GM12878 (cell line): Measurements from ENCODE around the gene PILRB. TPM values are rescaled to one million over a fixed set of nuclear protein-coding genes. Genes with fewer than 3 reads are reported as not detected.

ENCODE experiments used
- ATAC-seq: fragments of 200-7000 bp; cut with Tn5 transposase; 3 replicates; pipeline ENCODE4 v1.9.1; 2020; ENCODE audit warnings: mild to moderate bottlenecking, moderate library complexity
- BruUV-seq: library from RNA; stranded (reverse); fragments of 400-500 nt; replicated peaks from 2 replicates; lab custom pipeline; 2021; lab: Mats Ljungman, UMichigan
- CTCF ChIA-PET: fragments of 300-600 bp; sonication (Branson Sonifier 250); formaldehyde crosslinking; extraction: SDS; loops from one replicate; lab custom pipeline; 2021; ENCODE audit warnings: inconsistent platforms; lab: Yijun Ruan, JAX
- POLR2A ChIA-PET: fragments of 350-600 bp; formaldehyde crosslinking; extraction: SDS; loops from one replicate; lab custom pipeline; 2021; ENCODE audit warnings: inconsistent platforms; lab: Charles Lee
- RAD21 ChIA-PET: fragments of 300-600 bp; sonication (Branson Sonifier 250); formaldehyde crosslinking; loops from one replicate; lab custom pipeline; 2023; ENCODE audit warnings: antibody characterized with exemption; ENCODE audit not compliant: unreplicated experiment; lab: Charles Lee
- SMC1A ChIA-PET: fragments of 300-600 bp; sonication (Branson Sonifier 250); formaldehyde crosslinking; loops from one replicate; lab custom pipeline; 2023; ENCODE audit not compliant: unreplicated experiment, uncharacterized antibody; lab: Charles Lee
- DNase-seq: peaks from one replicate; pipeline ENCODE4 v3.0.0-alpha.2; 2011; ENCODE audit warnings: low read depth, low spot score
- FAIRE-seq: peaks from 3 replicates; lab custom pipeline; 2011; peaks lifted over from hg19 to GRCh38; lab: Jason Lieb, UNC
- H2AFZ ChIP-seq: 2 replicates; pipeline ENCODE4 v1.6.0; 2011; ENCODE audit warnings: low read depth, low read length, control low read depth; ENCODE audit not compliant: control insufficient read depth
- H3K27ac ChIP-seq: 2 replicates; pipeline ENCODE4 v1.5.1; 2011; ENCODE audit warnings: control low read depth; ENCODE audit not compliant: control insufficient read depth, insufficient read depth
- H3K27me3 ChIP-seq, 2 experiments: replicated peaks in 1 of 2; 2 replicates each; pipeline versions ENCODE4 v1.6.0 to v1.6.1; 2011; ENCODE audit warnings: low read length in 1 of 2; ENCODE audit not compliant: control insufficient read depth in 2 of 2, insufficient read depth in 2 of 2
- H3K36me3 ChIP-seq, 2 experiments: 2 replicates each; pipeline ENCODE4 v1.5.1; 2011; ENCODE audit warnings: low read length in 1 of 2; ENCODE audit not compliant: control insufficient read depth in 2 of 2, insufficient read depth in 2 of 2
- H3K4me1 ChIP-seq: 2 replicates; pipeline ENCODE4 v1.6.1; 2011; ENCODE audit warnings: mild to moderate bottlenecking, low read length, moderate library complexity, mixed read lengths; ENCODE audit not compliant: control insufficient read depth, insufficient read depth
- H3K4me2 ChIP-seq: 2 replicates; pipeline ENCODE4 v1.6.0; 2011; ENCODE audit warnings: control low read depth; ENCODE audit not compliant: control insufficient read depth, insufficient read depth
- H3K4me3 ChIP-seq: fragments of 200-600 bp; sonication (generic); 2 replicates; pipeline ENCODE4 v1.5.1; 2016
- H3K79me2 ChIP-seq: 2 replicates; pipeline ENCODE4 v1.6.0; 2011; ENCODE audit warnings: low read length; ENCODE audit not compliant: control insufficient read depth, insufficient read depth
- H3K9ac ChIP-seq: 2 replicates; pipeline ENCODE4 v1.8.0; 2011; ENCODE audit warnings: low read length, control low read depth, mixed read lengths; ENCODE audit not compliant: control insufficient read depth, insufficient read depth
- H3K9me3 ChIP-seq: replicated peaks from 3 replicates; pipeline ENCODE4 v1.5.1; 2011; ENCODE audit warnings: mild to moderate bottlenecking, low read length; ENCODE audit not compliant: control insufficient read depth, insufficient read depth
- H4K20me1 ChIP-seq: 2 replicates; pipeline ENCODE4 v1.6.0; 2011; ENCODE audit not compliant: control insufficient read depth, insufficient read depth
- BACH1 ChIP-seq: fragments of 450-650 bp; IDR thresholded peaks from 2 replicates; pipeline ENCODE4 v1.6.1; 2017; ENCODE audit warnings: mild to moderate bottlenecking, borderline replicate concordance
- BCL11A ChIP-seq: IDR thresholded peaks from 2 replicates; pipeline ENCODE4 v1.6.1; 2011; ENCODE audit warnings: low read depth, low read length
- BRCA1 ChIP-seq: IDR thresholded peaks from 2 replicates; pipeline ENCODE4 v1.6.1; 2011; ENCODE audit warnings: low read depth, low read length, improper control_type of control experiment
- CHD1 ChIP-seq: IDR thresholded peaks from 2 replicates; pipeline ENCODE4 v1.6.1; 2012; ENCODE audit warnings: low read depth, low read length, improper control_type of control experiment
- CTCF ChIP-seq, 3 experiments: IDR thresholded peaks in 2 of 3; conservative IDR thresholded peaks in 1 of 3; 2 replicates each; pipeline ENCODE4 v1.5.1; 2011; ENCODE audit warnings: low read depth in 3 of 3, low read length in 3 of 3, mild to moderate bottlenecking in 3 of 3, control low read depth in 2 of 3, moderate library complexity in 2 of 3, inconsistent platforms in 1 of 3, mixed read lengths in 1 of 3; ENCODE audit not compliant: control insufficient read depth in 2 of 3, insufficient read depth in 1 of 3; ENCODE audit errors: extremely low read depth in 1 of 3
- IKZF1 ChIP-seq: fragments of 450-650 bp; conservative IDR thresholded peaks from 2 replicates; pipeline ENCODE4 v1.6.1; 2017; ENCODE audit warnings: antibody characterized with exemption, mild to moderate bottlenecking
- MTA3 ChIP-seq: IDR thresholded peaks from 2 replicates; pipeline ENCODE4 v1.6.1; 2012; ENCODE audit warnings: low read length, inconsistent platforms, borderline replicate concordance
- NFYB ChIP-seq: IDR thresholded peaks from 2 replicates; pipeline ENCODE4 v1.6.1; 2011; ENCODE audit warnings: low read depth, mild to moderate bottlenecking, low read length, improper control_type of control experiment, moderate library complexity; ENCODE audit not compliant: insufficient read depth
- POLR2A ChIP-seq: IDR thresholded peaks from 2 replicates; pipeline ENCODE4 v1.6.1; 2011; ENCODE audit warnings: low read depth, mild to moderate bottlenecking, low read length
- RFX5 ChIP-seq: IDR thresholded peaks from 2 replicates; pipeline ENCODE4 v1.6.1; 2011; ENCODE audit warnings: low read depth, low read length, improper control_type of control experiment
- RUNX3 ChIP-seq: IDR thresholded peaks from 2 replicates; pipeline ENCODE4 v1.6.1; 2012; ENCODE audit warnings: low read length, inconsistent platforms
- SMARCA5 ChIP-seq: fragments of 450-650 bp; IDR thresholded peaks from 2 replicates; pipeline ENCODE4 v1.6.1; 2017; ENCODE audit warnings: mild to moderate bottlenecking
- TAF1 ChIP-seq: IDR thresholded peaks from 2 replicates; pipeline ENCODE4 v1.6.1; 2011; ENCODE audit warnings: mild to moderate bottlenecking, low read depth, low read length, borderline replicate concordance
- ZNF207 ChIP-seq: fragments of 450-650 bp; IDR thresholded peaks from 2 replicates; pipeline ENCODE4 v1.6.1; 2014; ENCODE audit warnings: antibody characterized with exemption, mild to moderate bottlenecking, borderline replicate concordance
- ZNF274 ChIP-seq: IDR thresholded peaks from one replicate; pipeline ENCODE4 v1.8.0; 2011; ENCODE audit not compliant: insufficient read length, insufficient read depth
- WGBS: methylation state at CpG from one replicate; pipeline ENCODE4 v1.1.6; 2016; ENCODE audit warnings: low lambda C conversion rate; ENCODE audit not compliant: insufficient replicate concordance, insufficient coverage; ENCODE audit errors: missing lambda C conversion rate; 5-methylcytosine and 5-hydroxymethylcytosine counted together
- in situ Hi-C: fragments of 300-500 bp; cut with MboI; formaldehyde crosslinking; loops from 9 replicates; pipeline ENCODE4 v1.14.3; 2018; ENCODE audit warnings: mixed read lengths
- intact Hi-C: fragments of 100-400 bp; cut with micrococcal nuclease; formaldehyde crosslinking; loops from one replicate; pipeline ENCODE4 v1.14.2; 2022; ENCODE audit not compliant: unreplicated experiment
- polyA plus RNA-seq, 11 experiments: library from polyadenylated mRNA; depleted of rRNA in 4 of 11; unstranded in 6 of 11; stranded (reverse) in 5 of 11; fragments of >200 nt; fragmentation: Nextera tagmentation in 4 of 11; fragmentation: Illumina TruSeq in 1 of 11; extraction: Ambion mirVana in 4 of 11; extraction: Trizol in 1 of 11; gene quantifications; 1 replicate in 1 of 11; 2 replicates in 10 of 11; pipeline versions ENCODE4 v1.2.1 to v1.2.3, GENCODE V29; 2011 to 2016; ENCODE audit warnings: inconsistent platforms in 2 of 11, missing spikeins in 2 of 11, low read depth in 1 of 11
- total RNA-seq, 4 experiments: library from RNA; depleted of rRNA in 3 of 4; stranded (reverse); fragments of >200 nt in 3 of 4; fragmentation: Illumina TruSeq in 1 of 4; extraction: Trizol in 1 of 4; gene quantifications; 2 replicates each; pipeline versions ENCODE4 v1.2.1 to v1.2.3, GENCODE V29; 2013 to 2021
- TF ChIP-seq, protein P1 (sequence below): IDR thresholded peaks from 2 replicates; pipeline ENCODE4 v1.6.1; 2011; ENCODE audit warnings: mild to moderate bottlenecking, low read depth, low read length, moderate library complexity; ENCODE audit not compliant: insufficient replicate concordance

Gene PILRB
- total and polyA plus RNA-seq, 10 of the 15 experiments (the other 5 are each of a cell fraction or from before 2014, with no cell fraction given): 2.6 to 50.3 (median 22.0) TPM

GRCh38 chr7:100357131-100357561, 771 bp upstream of the PILRB start:
- no peak for FAIRE-seq
- SMC1A ChIA-PET: no interaction called here
- Histone ChIP-seq H3K27me3 (no peaks in the 10 kb centered on the region), H3K9me3 (no peaks in the 10 kb centered on the region), H3K79me2 (no peaks in the 10 kb centered on the region), H2AFZ (no peak overlapping the region), H4K20me1 (no peaks in the 10 kb centered on the region), H3K4me2 (no peak overlapping the region), H3K27ac (no peak overlapping the region), H3K9ac (no peak overlapping the region), H3K4me3 (no peak overlapping the region), H3K36me3 (peaks cover 32 to 56% of the 10 kb centered on the region in 2 experiments), H3K4me1 (peaks cover 17% of the 10 kb centered on the region)
- RAD21 ChIA-PET: interaction anchor here (0.8 kb wide), 1 partner anchor 51 kb away, joined by 3 read pairs; no protein-coding TSS in a partner anchor
- TF ChIP-seq POLR2A (peak; percentile 54), BACH1 (0 out of 2 replicates have a peak, but pooled peaks have one; percentile 20), BCL11A (no peak)
- intact Hi-C loops (no loop called here), in situ Hi-C loops (no loop called here)
- no peak for DNase-seq
- POLR2A ChIA-PET: no interaction called here
- WGBS: 99% methylated on average over 5 of the region's 6 CpGs
- ATAC-seq: no peak
- no TSS peak for BruUV-seq
- CTCF ChIA-PET: interaction anchor here (1.0 kb wide), 1 partner anchor 50 kb away, joined by 3 read pairs; no protein-coding TSS in a partner anchor

- intact Hi-C loops: loop anchor here (1.0 kb wide), 1 partner anchor 48 kb away; no protein-coding TSS in a partner anchor
- ATAC-seq (no peak), DNase-seq (no peak), FAIRE-seq (no peak)
- POLR2A ChIA-PET: interaction anchor here (0.9 kb wide), 1 partner anchor 18 kb away, joined by 3 read pairs; no protein-coding TSS in a partner anchor
- Histone ChIP-seq H3K9ac (no peak overlapping the region), H2AFZ (no peak overlapping the region), H4K20me1 (no peaks in the 10 kb centered on the region), H3K4me3 (no peak overlapping the region), H3K4me1 (peaks cover 13% of the 10 kb centered on the region), H3K79me2 (no peaks in the 10 kb centered on the region), H3K4me2 (no peak overlapping the region), H3K36me3 (peaks cover 31 to 42% of the 10 kb centered on the region in 2 experiments), H3K27ac (peak overlapping the region; percentile 62), H3K9me3 (no peaks in the 10 kb centered on the region), H3K27me3 (no peaks in the 10 kb centered on the region)
- CTCF ChIA-PET: interaction anchor here (0.8 to 2.6 kb wide), 12 partner anchors 10 to 226 kb away, joined by 3 to 37 read pairs (median 4); partner anchors contain the start of genes MEPCE and ZCWPW1
- SMC1A ChIA-PET: interaction anchor here (1.2 to 2.7 kb wide), 6 partner anchors 10 to 107 kb away, joined by 3 to 19 read pairs (median 4); no protein-coding TSS in a partner anchor
- no TSS peak for BruUV-seq
- RAD21 ChIA-PET: interaction anchor here (0.6 to 2.1 kb wide), 5 partner anchors 10 to 165 kb away, joined by 3 to 11 read pairs (median 4); no protein-coding TSS in a partner anchor
- in situ Hi-C loops: no loop called here
- over 99% methylated on average over 8 of the region's 8 CpGs for WGBS
- TF ChIP-seq MTA3 (no peak), RUNX3 (no peak), CTCF (IDR thresholded peaks at IDR 0.05 in 2 of 3, conservative IDR thresholded peaks at IDR 0.05 in 1 of 3; ENCODE audit: control insufficient read depth in 2 of 3, extremely low read depth in 1 of 3, insufficient read depth in 1 of 3, low read depth in 3 of 3, low read length in 3 of 3) (no peak), ZNF207 (no peak), NFYB (no peak), SMARCA5 (0 out of 2 replicates have a peak, but pooled peaks have one; percentile 53), CHD1 (no peak), TAF1 (no peak), RFX5 (no peak), ZNF274 (no peak), IKZF1 (no peak; the same call in 1 of the 2 replicates), BRCA1 (no peak)
- TF ChIP-seq, protein P1, sequence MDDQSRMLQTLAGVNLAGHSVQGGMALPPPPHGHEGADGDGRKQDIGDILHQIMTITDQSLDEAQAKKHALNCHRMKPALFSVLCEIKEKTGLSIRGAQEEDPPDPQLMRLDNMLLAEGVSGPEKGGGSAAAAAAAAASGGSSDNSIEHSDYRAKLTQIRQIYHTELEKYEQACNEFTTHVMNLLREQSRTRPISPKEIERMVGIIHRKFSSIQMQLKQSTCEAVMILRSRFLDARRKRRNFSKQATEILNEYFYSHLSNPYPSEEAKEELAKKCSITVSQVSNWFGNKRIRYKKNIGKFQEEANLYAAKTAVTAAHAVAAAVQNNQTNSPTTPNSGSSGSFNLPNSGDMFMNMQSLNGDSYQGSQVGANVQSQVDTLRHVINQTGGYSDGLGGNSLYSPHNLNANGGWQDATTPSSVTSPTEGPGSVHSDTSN: no peak
Measured at GRCh38 chr7:100358857-100359212, 918 bp downstream of the PILRB start.
